CD4-positive, alpha-beta T cell treated with Interleukin-6 for 4 hours (primary cell): ENCODE results near the gene MAGEA2B.
"Not testable (repeated sequence)": the region's sequence is repeated elsewhere in the genome, so short reads cannot be mapped to it uniquely, and the experiment has no call there.

Experiments used
- DNase-seq: peaks from one replicate; pipeline ENCODE4 v3.0.0-alpha.2; 2020; ENCODE audit warnings: mixed read lengths

Gene MAGEA2B

DNA sequence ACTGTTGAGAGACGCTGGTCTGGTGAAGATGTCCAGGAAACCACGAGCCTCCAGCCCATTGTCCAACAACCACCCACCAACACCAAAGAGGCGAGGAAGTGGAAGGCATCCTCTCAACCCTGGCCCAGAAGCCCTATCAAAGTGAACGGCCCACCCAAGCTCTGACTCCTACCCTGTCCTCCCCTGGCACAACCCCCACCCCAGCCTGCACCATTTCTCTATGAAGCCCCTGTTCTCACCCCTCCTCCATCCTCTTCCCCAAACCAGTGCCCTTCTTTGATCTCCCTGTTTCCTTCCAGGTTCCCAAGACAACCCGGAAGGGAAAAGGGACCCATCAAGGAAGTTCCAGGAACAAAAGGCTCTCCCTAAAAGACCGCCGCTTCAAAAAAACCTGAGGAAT lies 45.1 kb downstream of the MAGEA2B start:
- DNase-seq, result not testable (repeated sequence)

DNA sequence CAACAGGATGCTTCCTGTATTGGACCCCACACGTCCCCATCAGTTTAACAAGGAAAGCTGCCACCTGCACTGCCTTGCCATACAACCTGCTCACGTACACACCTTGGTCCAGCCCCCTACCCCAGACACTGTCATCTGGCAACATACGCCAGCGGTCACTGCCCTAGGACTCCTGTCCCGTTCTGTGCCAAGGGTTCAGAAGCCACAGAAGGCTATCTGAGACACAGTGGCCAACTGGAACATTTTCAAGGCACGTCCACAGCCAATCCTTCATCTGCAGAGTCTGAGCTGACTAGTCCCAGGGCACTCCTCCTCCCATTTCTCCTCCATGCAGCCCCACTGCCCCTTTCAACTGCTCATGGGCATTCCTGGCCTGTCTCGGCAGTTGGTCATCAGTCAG lies 47.2 kb downstream of the MAGEA2B start:
- DNase-seq, result not testable (repeated sequence)

GRCh38 chrX:152766562-152766961 lies 52.1 kb downstream of the MAGEA2B start:
- DNase-seq, result not testable (repeated sequence)
